ENCODE results near the gene GAD1. TPM values are rescaled to one million over a fixed set of nuclear protein-coding genes. Genes with fewer than 3 reads are reported as not detected.
A peak's percentile ranks its signal among the peaks of the same experiment; 100 is the strongest.

GAD1 gene
- total RNA-seq, 4 donors from 2014 or later, result 0.19 to 4.2 (median 0.26) TPM; not detected in 1

DNA sequence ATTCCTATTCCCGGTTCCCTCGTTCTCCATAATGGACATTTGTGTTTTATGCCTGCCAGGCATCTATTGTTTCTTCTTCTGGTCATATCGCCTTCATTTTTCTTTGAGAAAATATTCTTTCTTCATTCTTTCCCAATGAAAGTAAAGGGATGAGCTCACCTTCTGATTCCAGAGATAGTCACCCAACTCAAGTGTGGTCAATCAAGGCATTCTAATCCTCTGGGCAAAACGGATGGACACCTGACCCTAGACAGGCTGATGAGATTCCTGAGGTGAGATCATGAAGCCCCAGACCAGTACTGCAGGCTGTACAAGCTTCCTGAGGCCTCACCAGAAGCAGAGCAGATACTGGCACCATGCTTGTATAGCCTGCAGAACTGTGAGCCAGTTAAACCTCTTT lies 52.8 kb downstream of the GAD1 start:
- Histone ChIP-seq H3K27me3 (no peaks in the 10 kb centered on the region), H3K27ac (no peak overlapping the region), H3K4me3 (no peak overlapping the region), H3K36me3 (no peaks in the 10 kb centered on the region), H3K9me3 (no peaks in the 10 kb centered on the region), H3K4me1 (peaks cover 0 to 8% (median 3%) of the 10 kb centered on the region in 3 donors)
- no peak for DNase-seq
- no peak for TF ChIP-seq POLR2A (IDR thresholded peaks at IDR 0.05)
- no peak for TF ChIP-seq CTCF (IDR thresholded peaks at IDR 0.05)
- 81 to 86% methylated on average over 4 of the region's 4 CpGs for WGBS, 2 donors
- intact Hi-C loops (cut with DNase I), result no loop called here

DNA sequence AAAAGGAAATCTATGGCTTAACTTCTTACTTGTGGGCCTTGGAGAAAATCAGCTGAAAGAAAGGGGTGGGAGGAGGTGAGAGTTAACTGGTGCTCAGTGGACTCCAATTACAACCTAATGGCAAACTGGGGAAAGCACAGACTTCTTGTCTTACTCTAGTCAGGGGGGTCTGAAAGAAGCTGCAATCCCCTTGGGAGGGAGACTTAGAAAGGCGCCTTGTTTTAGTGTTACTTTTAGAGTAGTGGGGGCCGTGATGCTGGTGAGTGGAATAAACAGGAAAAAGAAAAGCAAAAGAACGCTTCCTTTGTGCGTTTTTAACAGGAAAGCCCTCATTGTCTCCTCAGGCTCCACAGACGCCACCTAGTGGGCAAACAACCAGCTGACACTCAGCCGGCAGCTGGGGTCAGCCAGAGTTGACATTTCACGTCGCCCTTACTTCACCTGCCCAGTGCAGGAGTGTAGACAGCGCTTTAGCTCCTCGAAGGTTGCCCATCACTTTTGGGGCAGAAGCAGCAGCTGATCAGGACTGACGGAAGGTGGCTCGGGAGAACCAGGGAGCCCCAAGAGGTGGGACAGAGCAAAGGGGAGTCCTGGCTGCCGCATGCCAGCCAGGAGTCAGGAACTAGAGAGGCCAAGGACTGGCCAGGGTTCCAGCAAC lies 56.5 kb downstream of the GAD1 start:
- Histone ChIP-seq H3K4me3 (peak overlapping the region in 2 of 4 donors; percentile 26 to 49), H3K9me3 (no peaks in the 10 kb centered on the region), H3K27me3 (no peaks in the 10 kb centered on the region), H3K36me3 (no peaks in the 10 kb centered on the region), H3K27ac (no peak overlapping the region), H3K4me1 (peaks cover 0 to 8% (median 3%) of the 10 kb centered on the region in 3 donors)
- no peak for DNase-seq
- TF ChIP-seq CTCF (IDR thresholded peaks at IDR 0.05) (peak; percentile 71 to 86 (median 76)), POLR2A (IDR thresholded peaks at IDR 0.05) (no peak)
- WGBS, 2 donors, result 3 to 18% methylated on average over 9 to 13 of the region's 13 CpGs
- intact Hi-C loops (cut with DNase I), result no loop called here

DNA sequence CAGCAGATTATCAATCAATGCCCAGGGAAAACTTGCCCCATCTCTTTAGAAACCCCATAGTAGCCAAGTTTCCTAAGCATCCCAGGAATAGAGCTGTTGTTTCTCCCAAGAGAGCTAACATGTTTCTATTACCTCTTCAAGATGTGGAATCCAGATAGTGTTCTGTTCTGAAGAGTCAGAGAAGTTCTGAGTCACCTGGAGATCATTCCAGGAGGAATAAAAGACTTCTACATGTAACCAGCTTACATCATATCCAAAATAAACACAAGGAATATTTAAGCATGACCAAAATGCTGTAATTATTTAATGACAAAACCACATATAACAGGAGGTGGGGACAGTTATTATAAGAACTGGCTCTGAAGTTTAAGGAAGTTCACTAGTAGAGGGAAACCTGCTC lies 61.4 kb downstream of the GAD1 start:
- Histone ChIP-seq H3K36me3 (no peaks in the 10 kb centered on the region), H3K9me3 (no peaks in the 10 kb centered on the region), H3K4me1 (peaks cover 0 to 5% (median under 1%) of the 10 kb centered on the region in 3 donors), H3K27me3 (no peaks in the 10 kb centered on the region), H3K4me3 (no peak overlapping the region), H3K27ac (no peak overlapping the region)
- no peak for TF ChIP-seq POLR2A (IDR thresholded peaks at IDR 0.05)
- no peak for TF ChIP-seq CTCF (IDR thresholded peaks at IDR 0.05)
- DNase-seq, result no peak
- intact Hi-C loops (cut with DNase I), result no loop called here

DNA sequence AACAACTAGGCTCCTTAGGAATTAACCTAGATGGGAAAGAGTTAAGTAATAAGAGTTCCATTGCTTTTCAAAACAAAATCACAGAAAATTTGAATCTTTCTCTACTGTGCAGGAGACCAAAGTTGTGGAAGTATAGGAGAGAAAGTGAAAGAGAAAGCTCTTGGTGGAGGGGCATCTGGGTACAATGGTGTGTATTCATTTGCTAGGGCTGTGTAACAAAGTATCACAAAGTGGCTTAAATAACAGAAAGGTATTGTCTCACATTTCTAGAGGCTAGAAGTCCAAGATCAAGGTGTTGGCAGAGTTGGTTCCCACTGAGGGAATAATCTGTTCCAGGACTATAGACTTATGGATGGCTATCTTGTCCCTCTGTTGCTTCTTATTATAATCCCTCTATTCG lies 61.8 kb downstream of the GAD1 start:
- Histone ChIP-seq H3K4me3 (no peak overlapping the region), H3K36me3 (no peaks in the 10 kb centered on the region), H3K9me3 (no peaks in the 10 kb centered on the region), H3K4me1 (peaks cover 0 to under 1% (median 0%) of the 10 kb centered on the region in 3 donors), H3K27ac (no peak overlapping the region), H3K27me3 (no peaks in the 10 kb centered on the region)
- TF ChIP-seq CTCF (IDR thresholded peaks at IDR 0.05), result no peak
- no peak for TF ChIP-seq POLR2A (IDR thresholded peaks at IDR 0.05)
- 73 to 80% methylated on average over 1 of the region's 1 CpG for WGBS, 2 donors
- intact Hi-C loops (cut with DNase I), result no loop called here
- no peak for DNase-seq

DNA sequence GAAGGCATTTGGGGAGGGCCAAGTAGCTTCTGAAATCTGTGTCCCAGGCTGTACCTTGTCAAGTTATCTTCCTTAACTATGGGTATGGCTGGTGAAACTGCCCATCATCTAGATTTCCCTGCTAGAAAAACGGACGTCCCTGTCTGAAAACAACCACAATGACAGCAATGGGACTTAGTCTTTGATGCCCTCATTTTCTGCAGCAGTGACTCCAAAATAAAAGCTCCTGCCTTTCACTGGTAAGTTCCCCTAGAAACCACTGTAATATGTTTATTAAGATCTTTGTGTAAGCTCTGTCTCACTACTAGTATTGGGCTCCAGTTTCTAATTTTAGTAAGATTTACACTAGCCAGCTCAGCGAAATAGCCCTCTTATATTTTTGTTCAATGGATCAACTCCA lies 65.2 kb downstream of the GAD1 start:
- no peaks in the 10 kb centered on the region for H3K27me3 ChIP-seq
- no peak overlapping the region for H3K4me3 ChIP-seq
- H3K9me3 ChIP-seq, result no peaks in the 10 kb centered on the region
- no peak overlapping the region for H3K27ac ChIP-seq
- intact Hi-C loops (cut with DNase I), result no loop called here
- TF ChIP-seq CTCF (IDR thresholded peaks at IDR 0.05) (no peak), POLR2A (IDR thresholded peaks at IDR 0.05) (no peak)
- 53 to 64% methylated on average over 3 of the region's 3 CpGs for WGBS, 2 donors
- no peak for DNase-seq
- no peaks in the 10 kb centered on the region for H3K4me1 ChIP-seq
- no peaks in the 10 kb centered on the region for H3K36me3 ChIP-seq
